HL-60 (cell line): Measurements from ENCODE around the gene ACAD8.
A peak's percentile ranks its signal among the peaks of the same experiment; 100 is the strongest.

ENCODE experiments used
- DNase-seq, 2 experiments: peaks; one replicate each; pipeline ENCODE4 v3.0.0-alpha.2; 2010 to 2020; ENCODE audit warnings: low read depth in 1 of 2, low spot score in 1 of 2
- H3K27ac ChIP-seq: fragments of 250-450 bp; sonication (Bioruptor Pico); replicated peaks from 2 replicates; pipeline ENCODE4 v1.5.1; 2020; ENCODE audit warnings: mild to moderate bottlenecking, moderate library complexity
- H3K27me3 ChIP-seq: fragments of 250-450 bp; sonication (Bioruptor Pico); 2 replicates; pipeline ENCODE4 v1.5.1; 2021; ENCODE audit warnings: mild to moderate bottlenecking, moderate library complexity; ENCODE audit not compliant: insufficient read depth, poor library complexity, severe bottlenecking
- H3K4me3 ChIP-seq: replicated peaks from 2 replicates; pipeline ENCODE4 v1.5.1; 2011; ENCODE audit warnings: mild to moderate bottlenecking, control low read depth, low read length; ENCODE audit not compliant: insufficient read depth
- GABPA ChIP-seq: IDR thresholded peaks from 2 replicates; pipeline ENCODE4 v1.6.1; 2012; ENCODE audit warnings: low read depth
- POLR2AphosphoS5 ChIP-seq: IDR thresholded peaks from 2 replicates; pipeline ENCODE4 v1.6.1; 2012; ENCODE audit warnings: low read depth
- SPI1 ChIP-seq: IDR thresholded peaks from 2 replicates; pipeline ENCODE4 v1.6.1; 2012; ENCODE audit warnings: low read depth, mild to moderate bottlenecking, borderline replicate concordance
- TF ChIP-seq, protein P1 (sequence below): IDR thresholded peaks from one replicate; pipeline ENCODE4 v1.5.1; 2011; ENCODE audit warnings: low read length, control low read depth, inconsistent platforms; ENCODE audit not compliant: insufficient read depth
- TF ChIP-seq, protein P2 (sequence below): IDR thresholded peaks from 2 replicates; pipeline ENCODE4 v1.6.1; 2012; ENCODE audit warnings: low read depth; ENCODE audit not compliant: insufficient replicate concordance

Gene ACAD8

DNA sequence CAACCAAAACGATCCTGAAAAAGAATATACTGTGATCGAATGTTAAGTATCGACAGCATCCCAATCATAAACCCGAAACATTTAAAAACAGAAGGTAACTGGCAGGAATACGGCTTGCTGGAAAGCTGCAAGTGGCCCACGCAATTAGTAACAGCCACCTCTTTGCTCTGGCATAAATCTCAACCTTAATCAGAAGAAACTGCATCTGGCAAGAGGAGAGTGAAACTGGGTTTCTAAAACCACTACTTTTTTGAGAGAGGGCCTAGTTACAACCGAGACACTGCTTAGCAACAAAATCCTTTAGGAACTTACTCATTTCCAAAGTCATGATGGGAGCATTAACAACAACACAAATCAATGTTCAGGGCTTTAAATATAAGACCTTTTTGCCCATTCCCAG, 37.5 kb upstream of the ACAD8 start:
- no peak overlapping the region for H3K4me3 ChIP-seq
- TF ChIP-seq, protein P1, sequence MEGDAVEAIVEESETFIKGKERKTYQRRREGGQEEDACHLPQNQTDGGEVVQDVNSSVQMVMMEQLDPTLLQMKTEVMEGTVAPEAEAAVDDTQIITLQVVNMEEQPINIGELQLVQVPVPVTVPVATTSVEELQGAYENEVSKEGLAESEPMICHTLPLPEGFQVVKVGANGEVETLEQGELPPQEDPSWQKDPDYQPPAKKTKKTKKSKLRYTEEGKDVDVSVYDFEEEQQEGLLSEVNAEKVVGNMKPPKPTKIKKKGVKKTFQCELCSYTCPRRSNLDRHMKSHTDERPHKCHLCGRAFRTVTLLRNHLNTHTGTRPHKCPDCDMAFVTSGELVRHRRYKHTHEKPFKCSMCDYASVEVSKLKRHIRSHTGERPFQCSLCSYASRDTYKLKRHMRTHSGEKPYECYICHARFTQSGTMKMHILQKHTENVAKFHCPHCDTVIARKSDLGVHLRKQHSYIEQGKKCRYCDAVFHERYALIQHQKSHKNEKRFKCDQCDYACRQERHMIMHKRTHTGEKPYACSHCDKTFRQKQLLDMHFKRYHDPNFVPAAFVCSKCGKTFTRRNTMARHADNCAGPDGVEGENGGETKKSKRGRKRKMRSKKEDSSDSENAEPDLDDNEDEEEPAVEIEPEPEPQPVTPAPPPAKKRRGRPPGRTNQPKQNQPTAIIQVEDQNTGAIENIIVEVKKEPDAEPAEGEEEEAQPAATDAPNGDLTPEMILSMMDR = no peak
- TF ChIP-seq GABPA (no peak), POLR2AphosphoS5 (no peak), SPI1 (no peak)
- TF ChIP-seq, protein P2, sequence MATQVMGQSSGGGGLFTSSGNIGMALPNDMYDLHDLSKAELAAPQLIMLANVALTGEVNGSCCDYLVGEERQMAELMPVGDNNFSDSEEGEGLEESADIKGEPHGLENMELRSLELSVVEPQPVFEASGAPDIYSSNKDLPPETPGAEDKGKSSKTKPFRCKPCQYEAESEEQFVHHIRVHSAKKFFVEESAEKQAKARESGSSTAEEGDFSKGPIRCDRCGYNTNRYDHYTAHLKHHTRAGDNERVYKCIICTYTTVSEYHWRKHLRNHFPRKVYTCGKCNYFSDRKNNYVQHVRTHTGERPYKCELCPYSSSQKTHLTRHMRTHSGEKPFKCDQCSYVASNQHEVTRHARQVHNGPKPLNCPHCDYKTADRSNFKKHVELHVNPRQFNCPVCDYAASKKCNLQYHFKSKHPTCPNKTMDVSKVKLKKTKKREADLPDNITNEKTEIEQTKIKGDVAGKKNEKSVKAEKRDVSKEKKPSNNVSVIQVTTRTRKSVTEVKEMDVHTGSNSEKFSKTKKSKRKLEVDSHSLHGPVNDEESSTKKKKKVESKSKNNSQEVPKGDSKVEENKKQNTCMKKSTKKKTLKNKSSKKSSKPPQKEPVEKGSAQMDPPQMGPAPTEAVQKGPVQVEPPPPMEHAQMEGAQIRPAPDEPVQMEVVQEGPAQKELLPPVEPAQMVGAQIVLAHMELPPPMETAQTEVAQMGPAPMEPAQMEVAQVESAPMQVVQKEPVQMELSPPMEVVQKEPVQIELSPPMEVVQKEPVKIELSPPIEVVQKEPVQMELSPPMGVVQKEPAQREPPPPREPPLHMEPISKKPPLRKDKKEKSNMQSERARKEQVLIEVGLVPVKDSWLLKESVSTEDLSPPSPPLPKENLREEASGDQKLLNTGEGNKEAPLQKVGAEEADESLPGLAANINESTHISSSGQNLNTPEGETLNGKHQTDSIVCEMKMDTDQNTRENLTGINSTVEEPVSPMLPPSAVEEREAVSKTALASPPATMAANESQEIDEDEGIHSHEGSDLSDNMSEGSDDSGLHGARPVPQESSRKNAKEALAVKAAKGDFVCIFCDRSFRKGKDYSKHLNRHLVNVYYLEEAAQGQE = no peak
- H3K27me3 ChIP-seq = no peaks in the 10 kb centered on the region
- H3K27ac ChIP-seq = no peak overlapping the region
- no peak for DNase-seq

DNA sequence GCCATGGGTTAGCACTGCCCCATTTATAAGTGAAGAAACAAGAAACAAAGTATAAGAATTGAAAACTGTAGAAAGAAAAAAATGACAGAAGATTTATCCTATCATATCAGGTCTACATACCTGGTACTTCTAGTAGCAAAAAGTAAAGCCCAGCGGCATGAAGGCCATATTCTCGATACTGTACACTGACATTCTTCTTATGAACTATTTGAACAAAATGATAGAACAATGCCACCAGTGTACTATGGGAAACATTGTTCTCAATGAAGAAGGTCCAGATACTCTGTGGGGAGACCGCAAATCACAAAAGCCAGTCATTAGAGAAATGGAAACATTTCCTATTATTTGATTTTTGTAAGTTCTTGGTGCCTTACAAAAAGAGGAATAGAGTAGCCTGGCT, 36.6 kb upstream of the ACAD8 start:
- Histone ChIP-seq H3K4me3 (no peak overlapping the region), H3K27ac (no peak overlapping the region), H3K27me3 (no peaks in the 10 kb centered on the region)
- TF ChIP-seq POLR2AphosphoS5 (no peak), GABPA (no peak), SPI1 (no peak)
- TF ChIP-seq, protein P1 = no peak
- TF ChIP-seq, protein P2 = no peak
- DNase-seq = no peak

DNA sequence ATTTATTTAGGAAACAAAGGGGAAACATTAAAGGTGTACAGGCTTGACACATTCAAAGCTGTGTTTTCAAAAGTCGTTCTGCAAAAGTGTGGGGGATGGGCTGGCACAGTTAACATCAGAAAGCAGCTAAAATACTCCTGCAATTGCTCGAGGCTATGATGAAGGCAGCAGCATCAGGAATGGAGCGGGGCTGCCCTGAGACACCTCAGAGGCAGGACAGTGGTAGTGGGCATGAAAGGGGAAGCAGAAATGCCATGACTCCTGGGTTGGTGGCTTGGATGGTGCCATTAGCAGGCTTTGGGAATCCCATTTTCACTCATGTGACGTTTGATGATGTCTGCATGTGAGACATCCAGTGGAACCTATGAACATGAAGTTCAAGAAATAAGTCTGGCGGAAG, 30.2 kb upstream of the ACAD8 start:
- H3K27me3 ChIP-seq = no peaks in the 10 kb centered on the region
- TF ChIP-seq, protein P2 = no peak
- TF ChIP-seq SPI1 (no peak), POLR2AphosphoS5 (no peak), GABPA (no peak)
- TF ChIP-seq, protein P1 = no peak
- H3K27ac ChIP-seq = peak overlapping the region; percentile 93
- H3K4me3 ChIP-seq = peak overlapping the region; percentile 90
- peak in 1 of 2 experiments; percentile 20 for DNase-seq
